Stomach (tissue), 9 donors: ENCODE measurements around the gene CPB2. TPM values are rescaled to one million over a fixed set of nuclear protein-coding genes. Genes with fewer than 3 reads are reported as not detected.

Experiments
- DNase-seq, 2 donors: peaks; one replicate each; pipeline versions ENCODE4 v3.0.0 to v3.0.0-alpha.2; 2013 to 2019
- H3K27ac ChIP-seq, 5 donors: fragments of 200-600 bp in 4 of 5; sonication (generic) in 4 of 5; one replicate each; pipeline ENCODE4 v1.5.1; 2013 to 2019; ENCODE audit warnings: mild to moderate bottlenecking in 1 of 5, moderate library complexity in 1 of 5
- H3K27me3 ChIP-seq, 3 donors: fragments of 200-600 bp; sonication (generic); one replicate each; pipeline ENCODE4 v1.5.1; 2017 to 2019; ENCODE audit warnings: mixed run types in 1 of 3
- H3K36me3 ChIP-seq, 4 donors: fragments of 200-600 bp; sonication (generic); 1 replicate in 3 of 4; 2 replicates in 1 of 4; pipeline ENCODE4 v1.5.1; 2016 to 2019
- H3K4me1 ChIP-seq, 4 donors: fragments of 200-600 bp; sonication (generic); one replicate each; pipeline ENCODE4 v1.5.1; 2016 to 2019
- H3K4me3 ChIP-seq, 4 donors: fragments of 200-600 bp; sonication (generic) in 3 of 4; one replicate each; pipeline ENCODE4 v1.5.1; 2016 to 2019; ENCODE audit warnings: mild to moderate bottlenecking in 1 of 4
- H3K9me3 ChIP-seq, 4 donors: fragments of 200-600 bp; sonication (generic); one replicate each; pipeline ENCODE4 v1.5.1; 2016 to 2019
- EP300 ChIP-seq: sonication (generic); formaldehyde crosslinking; IDR thresholded peaks from one replicate; pipeline ENCODE4 v1.6.1; 2017; ENCODE audit warnings: antibody characterized with exemption
- POLR2A ChIP-seq, 4 donors: fragments of 450-650 bp; IDR thresholded peaks; one replicate each; pipeline ENCODE4 v1.6.1; 2016; ENCODE audit warnings: antibody characterized with exemption in 4 of 4, control low read depth in 2 of 4, mild to moderate bottlenecking in 1 of 4, moderate library complexity in 1 of 4
- POLR2AphosphoS5 ChIP-seq, 3 donors: sonication (generic); formaldehyde crosslinking; IDR thresholded peaks; one replicate each; pipeline ENCODE4 v1.6.1; 2016; ENCODE audit warnings: antibody characterized with exemption in 3 of 3
- WGBS, 5 donors: extraction: QIAGEN DNeasy Blood & Tissue Kit in 3 of 5; methylation state at CpG; one replicate each; pipeline versions ENCODE4 v1.1.5 to v1.1.7; 2013 to 2018; 5-methylcytosine and 5-hydroxymethylcytosine counted together
- intact Hi-C: fragments of 100-400 bp; cut with DNase I; formaldehyde crosslinking; loops from one replicate; pipeline ENCODE4 v1.15.1; 2023; ENCODE audit warnings: low total_unique reads
- polyA plus RNA-seq, 3 donors: library from polyadenylated mRNA; stranded (reverse); fragments of 200-250 nt; gene quantifications; one replicate each; pipeline ENCODE4 v1.2.3, GENCODE V29; 2013
- total RNA-seq, 5 donors: library from RNA; depleted of rRNA; stranded (reverse); fragments of >200 nt; gene quantifications; one replicate each; pipeline versions ENCODE4 v1.1.0 to v1.2.3, GENCODE V29; 2014 to 2016
- TF ChIP-seq, protein P1 (sequence below), 7 experiments: fragments of 450-650 bp in 4 of 7; fragments of 200-600 bp in 3 of 7; sonication (generic) in 3 of 7; IDR thresholded peaks; one replicate each; pipeline ENCODE4 v1.5.1; 2016 to 2019; ENCODE audit warnings: antibody characterized with exemption in 7 of 7, control low read depth in 2 of 7, mild to moderate bottlenecking in 1 of 7
- donor health status: healthy with polysubstance abuse.
- donor health status: Bipolar disorder and iron deficiency.
- donor health status: healthy.

CPB2 gene
- total and polyA plus RNA-seq, 8 donors: 0.37 to 2.2 TPM; not detected in 6

GRCh38 chr13:46143184-46143701 is 38.4 kb upstream of the CPB2 start:
- Histone ChIP-seq H3K27me3 (no peaks in the 10 kb centered on the region), H3K9me3 (no peaks in the 10 kb centered on the region), H3K4me1 (peaks cover 0 to 4% (median 0%) of the 10 kb centered on the region in 4 donors), H3K36me3 (peaks cover 0 to 39% (median under 1%) of the 10 kb centered on the region in 4 donors), H3K27ac (no peak overlapping the region), H3K4me3 (no peak overlapping the region)
- DNase-seq: no peak
- 33 to 58% (median 45%) methylated on average over 4 of the region's 4 CpGs for WGBS, 5 donors
- intact Hi-C loops: no loop called here
- TF ChIP-seq EP300: no peak
- TF ChIP-seq POLR2A (IDR thresholded peaks at IDR 0.05): no peak
- TF ChIP-seq, protein P1, sequence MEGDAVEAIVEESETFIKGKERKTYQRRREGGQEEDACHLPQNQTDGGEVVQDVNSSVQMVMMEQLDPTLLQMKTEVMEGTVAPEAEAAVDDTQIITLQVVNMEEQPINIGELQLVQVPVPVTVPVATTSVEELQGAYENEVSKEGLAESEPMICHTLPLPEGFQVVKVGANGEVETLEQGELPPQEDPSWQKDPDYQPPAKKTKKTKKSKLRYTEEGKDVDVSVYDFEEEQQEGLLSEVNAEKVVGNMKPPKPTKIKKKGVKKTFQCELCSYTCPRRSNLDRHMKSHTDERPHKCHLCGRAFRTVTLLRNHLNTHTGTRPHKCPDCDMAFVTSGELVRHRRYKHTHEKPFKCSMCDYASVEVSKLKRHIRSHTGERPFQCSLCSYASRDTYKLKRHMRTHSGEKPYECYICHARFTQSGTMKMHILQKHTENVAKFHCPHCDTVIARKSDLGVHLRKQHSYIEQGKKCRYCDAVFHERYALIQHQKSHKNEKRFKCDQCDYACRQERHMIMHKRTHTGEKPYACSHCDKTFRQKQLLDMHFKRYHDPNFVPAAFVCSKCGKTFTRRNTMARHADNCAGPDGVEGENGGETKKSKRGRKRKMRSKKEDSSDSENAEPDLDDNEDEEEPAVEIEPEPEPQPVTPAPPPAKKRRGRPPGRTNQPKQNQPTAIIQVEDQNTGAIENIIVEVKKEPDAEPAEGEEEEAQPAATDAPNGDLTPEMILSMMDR (IDR thresholded peaks at IDR 0.05): no peak
- no peak for TF ChIP-seq POLR2AphosphoS5 (IDR thresholded peaks at IDR 0.05)

DNA sequence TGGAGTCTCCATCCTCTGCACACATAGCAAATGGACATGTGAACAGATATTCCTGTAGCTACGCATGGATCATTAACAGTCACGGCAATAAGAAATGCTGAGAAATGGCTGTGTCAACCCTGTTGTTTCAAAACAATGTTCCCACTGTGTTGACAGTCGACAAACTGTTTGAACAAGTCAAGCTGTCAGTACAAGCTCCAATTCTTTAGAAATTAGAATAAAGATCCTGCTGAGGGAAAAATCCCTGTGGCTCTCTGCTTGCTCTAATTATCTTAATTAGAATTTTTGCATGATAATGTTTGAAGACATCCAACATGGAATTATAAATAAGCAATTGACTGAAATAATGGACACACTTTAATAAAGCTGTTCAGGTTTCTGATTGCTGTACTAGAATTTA is 37.9 kb upstream of the CPB2 start:
- intact Hi-C loops: no loop called here
- Histone ChIP-seq H3K4me3 (no peak overlapping the region), H3K27me3 (no peaks in the 10 kb centered on the region), H3K4me1 (peaks cover 0 to 4% (median 0%) of the 10 kb centered on the region in 4 donors), H3K36me3 (peaks cover 0 to 40% (median 3%) of the 10 kb centered on the region in 4 donors), H3K9me3 (no peaks in the 10 kb centered on the region), H3K27ac (no peak overlapping the region)
- DNase-seq: no peak
- TF ChIP-seq POLR2AphosphoS5 (IDR thresholded peaks at IDR 0.05): no peak
- no peak for TF ChIP-seq POLR2A (IDR thresholded peaks at IDR 0.05)
- no peak for TF ChIP-seq EP300
- TF ChIP-seq, protein P1 (IDR thresholded peaks at IDR 0.05): no peak
- WGBS, 5 donors: 30 to 60% (median 45%) methylated on average over 3 of the region's 3 CpGs

DNA sequence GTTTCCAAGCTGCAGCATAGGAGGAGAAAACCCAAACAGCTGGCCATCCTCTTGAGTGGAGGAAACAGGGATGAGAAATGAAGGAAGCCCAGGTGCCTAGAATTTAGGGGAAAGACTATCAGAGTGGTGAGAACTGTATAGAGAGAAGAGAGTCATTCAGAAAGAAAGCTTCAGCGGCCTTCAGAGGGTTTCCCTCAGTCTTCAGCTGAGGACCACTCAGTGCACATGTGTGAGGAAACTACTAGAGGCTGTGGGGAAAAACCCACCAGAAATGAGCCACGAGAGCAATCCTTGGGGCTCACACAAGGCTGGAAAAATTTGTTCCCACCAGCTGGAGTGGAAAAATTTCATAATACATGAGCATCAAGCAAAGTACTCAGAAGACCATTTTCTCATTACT is 35.2 kb upstream of the CPB2 start:
- peaks cover 0 to 41% (median 7%) of the 10 kb centered on the region in 4 donors for H3K36me3 ChIP-seq
- DNase-seq: no peak
- no peaks in the 10 kb centered on the region for H3K4me1 ChIP-seq
- no peaks in the 10 kb centered on the region for H3K27me3 ChIP-seq
- H3K9me3 ChIP-seq: no peaks in the 10 kb centered on the region
- intact Hi-C loops: no loop called here
- no peak overlapping the region for H3K27ac ChIP-seq
- H3K4me3 ChIP-seq: no peak overlapping the region
- 76 to 86% (median 83%) methylated on average over 2 of the region's 2 CpGs for WGBS, 5 donors
- TF ChIP-seq EP300 (no peak), POLR2AphosphoS5 (IDR thresholded peaks at IDR 0.05) (no peak), POLR2A (IDR thresholded peaks at IDR 0.05) (no peak)
- TF ChIP-seq, protein P1 (IDR thresholded peaks at IDR 0.05): no peak

DNA sequence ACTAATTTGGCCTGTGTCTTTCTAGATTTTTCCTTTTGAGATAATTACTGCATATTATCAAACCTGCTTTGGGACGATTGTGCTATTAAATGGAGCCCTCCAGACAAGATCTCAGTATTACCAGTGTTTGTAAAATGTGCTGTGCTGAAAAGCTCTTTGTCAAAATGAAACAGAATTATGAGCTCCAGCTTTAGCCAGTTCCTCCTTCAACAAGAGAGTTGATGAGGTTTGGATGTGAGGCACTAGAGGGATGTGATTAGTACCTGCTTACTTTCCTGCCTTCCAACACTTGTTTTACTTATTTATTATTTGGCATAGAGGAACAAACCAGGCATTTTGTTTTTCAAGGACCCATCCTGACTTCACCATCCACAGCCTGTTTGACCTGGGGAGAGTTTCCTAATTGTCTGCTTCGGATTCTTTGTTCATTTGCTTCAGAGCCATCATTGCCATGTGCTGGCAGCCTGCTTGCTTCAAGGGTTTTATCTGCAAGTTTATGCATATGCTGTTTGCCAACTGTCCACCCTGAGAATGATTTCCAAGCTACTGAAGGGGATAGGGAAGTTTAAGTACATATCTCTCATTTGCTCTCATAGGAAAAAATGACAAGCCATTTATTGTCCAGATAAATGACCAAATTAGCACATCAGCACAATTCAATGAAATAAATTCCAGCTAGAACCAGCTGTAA is 32.9 kb upstream of the CPB2 start:
- Histone ChIP-seq H3K36me3 (peaks cover 0 to 34% (median 8%) of the 10 kb centered on the region in 4 donors), H3K9me3 (no peaks in the 10 kb centered on the region), H3K27ac (no peak overlapping the region), H3K4me1 (no peaks in the 10 kb centered on the region), H3K27me3 (no peaks in the 10 kb centered on the region), H3K4me3 (no peak overlapping the region)
- intact Hi-C loops: no loop called here
- 41 to 50% (median 50%) methylated on average over 2 of the region's 2 CpGs for WGBS, 5 donors
- TF ChIP-seq EP300 (no peak), POLR2A (IDR thresholded peaks at IDR 0.05) (no peak), POLR2AphosphoS5 (IDR thresholded peaks at IDR 0.05) (no peak)
- TF ChIP-seq, protein P1 (IDR thresholded peaks at IDR 0.05): no peak
- DNase-seq: no peak
